Stomach (tissue), 9 donors: ENCODE results near the gene TUBGCP3. TPM values are rescaled to one million over a fixed set of nuclear protein-coding genes. Genes with fewer than 3 reads are reported as not detected.

Experiments used
- DNase-seq, 2 donors: peaks; one replicate each; pipeline versions ENCODE4 v3.0.0 to v3.0.0-alpha.2; 2013 to 2019
- H3K27ac ChIP-seq, 5 donors: fragments of 200-600 bp in 4 of 5; sonication (generic) in 4 of 5; one replicate each; pipeline ENCODE4 v1.5.1; 2013 to 2019; ENCODE audit warnings: mild to moderate bottlenecking in 1 of 5, moderate library complexity in 1 of 5
- H3K27me3 ChIP-seq, 3 donors: fragments of 200-600 bp; sonication (generic); one replicate each; pipeline ENCODE4 v1.5.1; 2017 to 2019; ENCODE audit warnings: mixed run types in 1 of 3
- H3K36me3 ChIP-seq, 4 donors: fragments of 200-600 bp; sonication (generic); 1 replicate in 3 of 4; 2 replicates in 1 of 4; pipeline ENCODE4 v1.5.1; 2016 to 2019
- H3K4me1 ChIP-seq, 4 donors: fragments of 200-600 bp; sonication (generic); one replicate each; pipeline ENCODE4 v1.5.1; 2016 to 2019
- H3K4me3 ChIP-seq, 4 donors: fragments of 200-600 bp; sonication (generic) in 3 of 4; one replicate each; pipeline ENCODE4 v1.5.1; 2016 to 2019; ENCODE audit warnings: mild to moderate bottlenecking in 1 of 4
- H3K9me3 ChIP-seq, 4 donors: fragments of 200-600 bp; sonication (generic); one replicate each; pipeline ENCODE4 v1.5.1; 2016 to 2019
- EP300 ChIP-seq: sonication (generic); formaldehyde crosslinking; IDR thresholded peaks from one replicate; pipeline ENCODE4 v1.6.1; 2017; ENCODE audit warnings: antibody characterized with exemption
- POLR2A ChIP-seq, 4 donors: fragments of 450-650 bp; IDR thresholded peaks; one replicate each; pipeline ENCODE4 v1.6.1; 2016; ENCODE audit warnings: antibody characterized with exemption in 4 of 4, control low read depth in 2 of 4, mild to moderate bottlenecking in 1 of 4, moderate library complexity in 1 of 4
- POLR2AphosphoS5 ChIP-seq, 3 donors: sonication (generic); formaldehyde crosslinking; IDR thresholded peaks; one replicate each; pipeline ENCODE4 v1.6.1; 2016; ENCODE audit warnings: antibody characterized with exemption in 3 of 3
- WGBS, 5 donors: extraction: QIAGEN DNeasy Blood & Tissue Kit in 3 of 5; methylation state at CpG; one replicate each; pipeline versions ENCODE4 v1.1.5 to v1.1.7; 2013 to 2018; 5-methylcytosine and 5-hydroxymethylcytosine counted together
- intact Hi-C: fragments of 100-400 bp; cut with DNase I; formaldehyde crosslinking; loops from one replicate; pipeline ENCODE4 v1.15.1; 2023; ENCODE audit warnings: low total_unique reads
- polyA plus RNA-seq, 3 donors: library from polyadenylated mRNA; stranded (reverse); fragments of 200-250 nt; gene quantifications; one replicate each; pipeline ENCODE4 v1.2.3, GENCODE V29; 2013
- total RNA-seq, 5 donors: library from RNA; depleted of rRNA; stranded (reverse); fragments of >200 nt; gene quantifications; one replicate each; pipeline versions ENCODE4 v1.1.0 to v1.2.3, GENCODE V29; 2014 to 2016
- TF ChIP-seq, protein P1 (sequence below), 7 experiments: fragments of 450-650 bp in 4 of 7; fragments of 200-600 bp in 3 of 7; sonication (generic) in 3 of 7; IDR thresholded peaks; one replicate each; pipeline ENCODE4 v1.5.1; 2016 to 2019; ENCODE audit warnings: antibody characterized with exemption in 7 of 7, control low read depth in 2 of 7, mild to moderate bottlenecking in 1 of 7
- donor health status: healthy with polysubstance abuse.
- donor health status: Bipolar disorder and iron deficiency.
- donor health status: healthy.

The TUBGCP3 gene
- total and polyA plus RNA-seq, 8 donors: 7.8 to 49.6 (median 15.2) TPM

DNA sequence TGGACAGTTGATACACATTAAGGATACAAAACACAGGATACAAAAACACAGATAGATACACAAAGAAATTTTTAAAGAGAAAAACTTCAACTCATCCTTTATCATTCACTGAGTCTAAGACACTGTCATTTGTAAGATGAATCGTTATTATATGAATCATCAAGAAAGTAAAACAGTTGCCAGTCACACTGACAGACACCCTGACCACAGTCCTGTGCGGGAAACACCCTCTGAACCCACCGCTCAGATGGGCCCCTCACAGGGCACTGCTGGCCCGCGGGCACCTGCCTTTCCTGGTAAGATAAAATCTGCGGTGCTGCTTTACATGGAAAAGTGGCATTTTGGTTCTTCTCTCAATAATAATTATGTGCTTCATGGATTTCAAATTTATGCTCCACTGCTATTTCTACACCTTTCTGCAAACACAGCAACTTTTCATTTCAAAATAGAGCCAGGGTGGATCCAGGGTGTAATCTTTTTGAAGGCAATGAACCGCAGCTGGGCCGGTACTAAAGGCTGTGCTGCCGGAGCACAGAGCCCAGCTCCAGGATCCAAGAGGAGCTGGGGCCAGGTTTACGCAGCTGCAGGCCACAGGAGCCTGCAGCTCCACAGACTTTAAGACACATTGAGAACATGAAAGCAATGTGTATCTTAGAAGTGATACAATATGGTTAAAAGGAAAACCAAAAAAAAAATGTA, 76.8 kb downstream of the TUBGCP3 start:
- Histone ChIP-seq H3K4me3 (no peak overlapping the region), H3K27ac (no peak overlapping the region), H3K9me3 (no peaks in the 10 kb centered on the region), H3K4me1 (no peaks in the 10 kb centered on the region), H3K36me3 (peaks cover 22 to 91% (median 79%) of the 10 kb centered on the region in 4 donors), H3K27me3 (no peaks in the 10 kb centered on the region)
- TF ChIP-seq POLR2AphosphoS5 (IDR thresholded peaks at IDR 0.05) (no peak), EP300 (no peak), POLR2A (IDR thresholded peaks at IDR 0.05) (no peak)
- TF ChIP-seq, protein P1, sequence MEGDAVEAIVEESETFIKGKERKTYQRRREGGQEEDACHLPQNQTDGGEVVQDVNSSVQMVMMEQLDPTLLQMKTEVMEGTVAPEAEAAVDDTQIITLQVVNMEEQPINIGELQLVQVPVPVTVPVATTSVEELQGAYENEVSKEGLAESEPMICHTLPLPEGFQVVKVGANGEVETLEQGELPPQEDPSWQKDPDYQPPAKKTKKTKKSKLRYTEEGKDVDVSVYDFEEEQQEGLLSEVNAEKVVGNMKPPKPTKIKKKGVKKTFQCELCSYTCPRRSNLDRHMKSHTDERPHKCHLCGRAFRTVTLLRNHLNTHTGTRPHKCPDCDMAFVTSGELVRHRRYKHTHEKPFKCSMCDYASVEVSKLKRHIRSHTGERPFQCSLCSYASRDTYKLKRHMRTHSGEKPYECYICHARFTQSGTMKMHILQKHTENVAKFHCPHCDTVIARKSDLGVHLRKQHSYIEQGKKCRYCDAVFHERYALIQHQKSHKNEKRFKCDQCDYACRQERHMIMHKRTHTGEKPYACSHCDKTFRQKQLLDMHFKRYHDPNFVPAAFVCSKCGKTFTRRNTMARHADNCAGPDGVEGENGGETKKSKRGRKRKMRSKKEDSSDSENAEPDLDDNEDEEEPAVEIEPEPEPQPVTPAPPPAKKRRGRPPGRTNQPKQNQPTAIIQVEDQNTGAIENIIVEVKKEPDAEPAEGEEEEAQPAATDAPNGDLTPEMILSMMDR (IDR thresholded peaks at IDR 0.05): no peak
- DNase-seq: no peak
- intact Hi-C loops: no loop called here
- 81 to 89% (median 82%) methylated on average over 10 of the region's 10 CpGs for WGBS, 5 donors

DNA sequence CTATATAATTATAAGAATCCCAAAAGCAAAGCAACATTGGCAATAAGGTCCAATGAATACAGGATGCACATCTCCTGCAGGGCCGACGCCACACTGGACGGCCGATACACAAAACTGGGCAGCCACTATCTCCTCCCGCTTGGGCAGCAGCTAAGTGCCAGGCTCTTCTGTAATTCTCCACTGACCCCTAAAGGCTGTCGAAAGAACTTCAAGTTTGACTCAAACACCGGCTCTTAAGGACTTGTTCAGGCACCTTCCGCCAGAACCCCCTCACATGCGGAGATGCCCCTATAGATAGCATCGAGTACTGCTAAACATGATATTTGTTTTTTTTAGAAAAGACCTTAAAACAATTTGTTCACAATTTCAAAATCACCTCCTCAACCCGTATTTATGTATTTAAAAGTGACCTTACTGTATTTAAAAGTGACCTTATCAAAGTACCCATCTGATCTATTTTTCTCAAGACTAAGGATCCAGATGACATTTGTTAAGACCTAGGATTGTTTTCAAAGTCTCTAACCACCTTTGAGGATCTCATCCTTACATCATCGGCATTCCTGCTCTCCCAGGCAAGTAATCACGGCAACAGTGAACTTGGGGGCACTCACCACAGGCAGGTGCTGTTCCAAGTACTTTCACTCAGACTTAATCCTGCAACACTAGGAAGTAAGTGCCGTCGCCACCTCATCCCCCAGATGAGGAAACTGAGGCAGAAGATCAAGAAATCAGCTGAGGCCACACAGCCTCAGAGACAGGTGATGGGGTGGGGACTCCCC, 77.8 kb downstream of the TUBGCP3 start:
- TF ChIP-seq, protein P1 (IDR thresholded peaks at IDR 0.05): peak in 4 of 7 experiments; percentile 23 to 41 (median 26)
- no peak for TF ChIP-seq POLR2A (IDR thresholded peaks at IDR 0.05)
- intact Hi-C loops: no loop called here
- no peak overlapping the region for H3K27ac ChIP-seq
- H3K9me3 ChIP-seq: no peaks in the 10 kb centered on the region
- WGBS, 5 donors: 51 to 66% (median 54%) methylated on average over 15 of the region's 15 CpGs
- DNase-seq: peak in 1 of 2 donors; percentile 78
- peaks cover 27 to 91% (median 80%) of the 10 kb centered on the region in 4 donors for H3K36me3 ChIP-seq
- no peak overlapping the region for H3K4me3 ChIP-seq
- H3K27me3 ChIP-seq: no peaks in the 10 kb centered on the region
- no peaks in the 10 kb centered on the region for H3K4me1 ChIP-seq

DNA sequence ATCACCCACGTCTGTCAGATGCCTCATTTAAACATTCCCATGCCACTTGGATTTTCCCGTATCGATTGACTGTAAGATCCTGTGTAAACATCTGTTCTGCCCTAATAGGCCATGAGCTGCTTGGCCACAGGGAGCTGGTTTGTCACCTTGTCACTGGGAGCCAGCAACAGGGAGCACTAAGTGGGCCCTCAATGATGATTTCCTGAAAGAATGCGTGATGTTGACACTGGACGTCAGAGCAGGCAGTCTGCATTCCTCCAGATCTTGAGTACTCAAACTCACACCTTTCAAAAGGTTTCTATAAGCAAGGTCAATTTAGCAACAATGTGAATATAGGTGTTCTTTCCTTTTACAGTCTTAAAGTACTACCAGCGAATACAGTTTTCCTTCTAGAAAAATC, 78.8 kb downstream of the TUBGCP3 start:
- H3K36me3 ChIP-seq: peaks cover 27 to 91% (median 82%) of the 10 kb centered on the region in 4 donors
- no peak overlapping the region for H3K27ac ChIP-seq
- H3K9me3 ChIP-seq: no peaks in the 10 kb centered on the region
- intact Hi-C loops: no loop called here
- no peak for TF ChIP-seq POLR2AphosphoS5 (IDR thresholded peaks at IDR 0.05)
- TF ChIP-seq EP300: no peak
- no peak for TF ChIP-seq POLR2A (IDR thresholded peaks at IDR 0.05)
- TF ChIP-seq, protein P1 (IDR thresholded peaks at IDR 0.05): no peak
- 76 to 88% (median 85%) methylated on average over 6 of the region's 6 CpGs for WGBS, 5 donors
- H3K4me1 ChIP-seq: no peaks in the 10 kb centered on the region
- no peaks in the 10 kb centered on the region for H3K27me3 ChIP-seq
- H3K4me3 ChIP-seq: no peak overlapping the region
- peak in 1 of 2 donors; percentile 18 for DNase-seq

DNA sequence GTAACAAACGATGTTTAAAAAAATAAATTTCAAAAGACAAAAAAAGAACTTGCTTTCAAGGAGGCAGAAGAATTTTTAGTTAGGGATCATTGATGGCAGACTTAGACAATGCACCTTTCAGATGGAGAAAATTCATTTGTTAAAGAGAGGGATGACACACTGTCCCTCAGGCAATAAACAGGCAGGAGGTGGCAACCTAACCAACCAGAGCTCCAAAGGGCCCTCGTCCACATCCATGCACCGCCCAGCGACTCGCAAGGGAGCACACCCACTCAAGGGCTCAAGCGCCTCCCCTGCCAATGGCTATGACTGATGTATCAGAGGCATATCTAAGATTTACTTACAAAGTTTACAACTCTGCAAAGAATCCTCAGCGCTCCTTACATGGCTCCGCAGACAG, 81.9 kb downstream of the TUBGCP3 start:
- Histone ChIP-seq H3K36me3 (peaks cover 36 to 92% (median 87%) of the 10 kb centered on the region in 4 donors), H3K27me3 (no peaks in the 10 kb centered on the region), H3K9me3 (no peaks in the 10 kb centered on the region), H3K4me1 (no peaks in the 10 kb centered on the region), H3K4me3 (no peak overlapping the region), H3K27ac (no peak overlapping the region)
- DNase-seq: no peak
- 92 to 97% (median 92%) methylated on average over 8 of the region's 8 CpGs for WGBS, 5 donors
- intact Hi-C loops: no loop called here
- TF ChIP-seq, protein P1 (IDR thresholded peaks at IDR 0.05): no peak
- TF ChIP-seq EP300: no peak
